HG03521 (cell line): ENCODE measurements around the gene IQCF2.
"Not testable (repeated sequence)": the region's sequence is repeated elsewhere in the genome, so short reads cannot be mapped to it uniquely, and the experiment has no call there.

Source experiments
- ATAC-seq: cut with Tn5 transposase; IDR thresholded peaks from one replicate; pipeline ENCODE4 v1.9.1; 2021; ENCODE audit warnings: mild to moderate bottlenecking, moderate library complexity; ENCODE audit not compliant: unreplicated experiment

IQCF2 gene

DNA sequence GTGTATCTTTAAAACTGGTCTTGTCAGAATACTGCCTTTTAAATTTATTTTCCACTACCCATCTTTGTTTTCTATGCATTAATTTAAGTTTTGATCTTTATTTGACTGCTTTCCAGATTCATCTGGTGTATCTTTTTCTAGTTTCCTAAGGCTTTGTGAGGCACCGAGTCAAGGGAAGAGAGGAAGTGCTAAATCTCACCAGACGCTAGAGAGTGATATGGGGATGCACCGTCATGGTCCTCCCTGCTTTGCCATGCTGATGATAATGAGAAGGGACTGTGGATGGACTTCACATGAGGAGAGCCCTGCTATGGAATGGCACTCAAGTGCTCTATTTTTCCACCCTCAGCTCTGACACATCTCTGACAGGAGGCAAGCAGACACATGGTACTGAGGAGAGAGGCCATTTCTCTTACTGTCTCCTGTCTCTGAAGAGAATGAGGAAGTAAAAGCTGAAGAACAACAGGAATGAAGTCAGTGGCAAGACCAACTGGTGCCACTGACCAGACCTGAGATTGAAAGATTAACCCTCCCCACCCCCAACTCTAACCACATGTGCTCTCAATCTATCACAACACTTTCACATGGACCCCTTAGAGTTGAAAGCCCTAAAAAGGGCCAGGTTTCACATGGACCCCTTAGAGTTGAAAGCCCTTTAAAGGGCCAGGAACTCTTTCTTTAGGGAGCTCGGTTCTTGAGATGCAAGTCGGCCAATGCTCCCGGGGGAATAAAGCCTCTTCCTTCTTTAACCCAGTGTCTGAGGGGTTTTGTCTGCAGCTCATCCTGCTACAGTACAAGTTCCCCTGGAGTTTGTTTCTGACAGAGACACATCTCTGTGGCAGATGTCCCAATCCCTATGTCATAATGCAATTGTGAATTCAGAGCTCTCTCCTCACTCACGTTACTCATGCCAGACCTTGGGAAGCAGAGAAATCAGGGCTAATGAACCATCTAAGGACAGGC, at the start of gene IQCF2:
Gene IQCF2, plus strand, starts transcription at position 913 of the 963 bp plus-strand sequence. CDS start 52 bp downstream, outside the sequence.
- no peak for ATAC-seq

GRCh38 chr3:51813539-51813938, 47.9 kb upstream of the IQCF2 start:
- ATAC-seq, result no peak

DNA sequence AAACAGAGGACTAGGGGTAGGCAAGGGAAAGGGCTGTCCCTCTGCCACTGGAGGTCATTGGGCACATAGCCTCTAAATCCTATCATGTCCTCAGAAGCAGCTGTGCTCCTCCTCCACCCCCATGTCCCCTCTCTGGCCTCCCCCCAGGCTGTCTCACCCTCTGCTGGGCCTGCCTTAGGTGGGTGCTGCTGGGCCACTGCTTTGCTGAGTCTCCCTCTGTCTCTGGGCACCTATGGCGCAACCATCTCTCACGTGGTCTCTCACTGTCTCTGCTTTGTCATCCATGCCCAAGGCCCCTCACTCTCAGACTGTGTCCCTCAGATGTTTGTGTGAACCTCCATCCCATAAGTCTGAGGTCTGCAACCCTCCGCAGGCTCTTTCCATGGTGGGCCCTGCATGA, 47.4 kb upstream of the IQCF2 start:
- no peak for ATAC-seq

DNA sequence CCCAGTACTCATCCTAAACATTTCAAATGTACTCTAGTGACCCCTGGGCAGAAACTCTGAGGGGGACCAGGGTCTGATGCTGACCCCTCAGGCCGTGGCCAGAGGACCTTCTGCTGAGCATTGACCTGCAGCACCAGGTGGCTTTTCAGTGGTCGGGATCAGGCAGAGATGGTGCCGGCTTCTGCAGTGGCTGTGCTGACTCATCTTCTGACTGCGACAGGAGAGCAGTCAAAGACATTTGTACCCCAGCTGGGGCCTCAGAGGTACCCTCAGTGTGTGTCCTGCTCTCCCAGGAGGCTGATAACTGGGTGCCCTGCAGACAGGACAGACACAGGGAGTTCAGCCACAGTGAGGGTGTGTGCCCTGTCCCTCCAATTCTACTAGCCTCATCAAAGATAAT, 45.8 kb upstream of the IQCF2 start:
- no peak for ATAC-seq

DNA sequence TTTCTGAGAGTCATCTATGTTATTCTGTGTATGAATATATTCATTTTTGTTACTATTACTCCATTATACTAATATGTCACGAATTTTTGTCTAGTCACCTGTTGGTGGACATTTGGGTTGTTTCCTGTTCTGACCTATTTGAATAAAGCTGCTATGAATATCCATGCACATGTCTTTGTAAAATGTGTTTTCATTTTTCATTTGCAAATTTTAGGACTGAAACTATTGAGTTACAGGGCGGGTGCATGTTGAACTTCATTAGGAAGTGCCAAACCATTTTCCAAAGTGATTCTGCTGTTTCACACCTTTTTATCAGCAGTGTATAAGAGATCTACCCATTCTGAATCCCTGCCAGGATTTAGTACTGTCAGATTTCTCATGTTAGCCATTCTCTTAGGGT, 44.7 kb upstream of the IQCF2 start:
- ATAC-seq, result no peak

- ATAC-seq, result no peak
Measured at GRCh38 chr3:51817375-51817774, 44.0 kb upstream of the IQCF2 start.

DNA sequence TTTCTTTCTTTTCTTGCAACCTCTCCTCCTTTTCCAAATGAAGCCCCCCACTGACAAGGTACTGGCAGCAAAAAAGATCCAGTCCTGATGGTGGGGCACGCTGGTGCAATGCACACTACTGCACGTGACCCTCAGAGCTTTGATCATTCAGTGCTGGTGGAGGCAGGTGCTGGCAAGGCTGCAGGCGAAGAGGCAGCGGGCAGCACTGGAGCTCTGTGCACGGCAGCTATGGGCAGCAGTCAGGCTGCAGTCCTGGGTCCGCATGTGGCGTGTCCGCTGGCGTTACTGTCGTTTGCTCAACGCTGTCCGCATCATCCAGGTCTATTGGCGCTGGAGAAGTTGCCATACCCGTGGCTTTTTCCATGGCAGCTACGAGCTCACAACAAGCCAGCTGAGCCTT, 42.3 kb upstream of the IQCF2 start:
- ATAC-seq, result no peak

- no peak for ATAC-seq
Measured at GRCh38 chr3:51819709-51820406, 41.6 kb upstream of the IQCF2 start.

DNA sequence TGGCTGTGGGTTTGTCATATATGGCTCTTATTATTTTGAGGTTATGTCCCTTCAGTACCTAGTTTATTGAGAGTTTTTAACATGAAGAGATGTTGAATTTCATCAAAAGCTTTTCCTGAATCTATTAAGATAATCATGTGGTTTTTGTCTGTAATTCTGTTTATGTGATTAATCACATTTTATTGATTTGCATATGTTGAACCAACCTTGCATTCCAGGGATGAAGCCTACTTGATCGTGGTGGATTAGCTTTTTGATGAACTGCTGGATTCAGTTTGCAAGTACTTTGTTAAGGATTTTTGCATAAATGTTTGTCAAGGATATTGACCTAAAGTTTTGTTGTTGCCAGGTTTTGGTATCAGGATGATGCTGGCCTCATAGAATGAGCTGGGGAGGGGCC, 33.1 kb upstream of the IQCF2 start:
- no peak for ATAC-seq

- no peak for ATAC-seq
Measured at GRCh38 chr3:51830345-51830744, 31.1 kb upstream of the IQCF2 start.

- no peak for ATAC-seq
Measured at GRCh38 chr3:51830836-51831385, 30.5 kb upstream of the IQCF2 start.

DNA sequence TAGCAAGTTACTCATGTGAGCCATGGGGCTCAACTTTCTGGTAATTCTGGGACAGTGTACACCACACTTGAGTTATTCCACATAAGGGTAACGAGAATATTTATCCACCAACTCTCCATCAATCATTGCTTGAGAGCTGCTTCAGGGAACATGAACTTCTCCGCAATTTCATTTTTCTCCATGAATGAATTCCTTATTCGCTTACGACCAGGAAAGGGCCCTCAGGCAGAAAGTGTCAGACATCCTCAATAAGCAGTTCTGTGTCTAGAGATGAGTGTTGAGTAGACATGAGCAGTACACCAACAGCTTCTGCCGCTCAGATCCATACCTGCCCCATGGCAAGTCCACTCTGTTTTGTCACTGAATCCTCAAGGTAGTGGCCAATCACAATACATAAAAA, 24.8 kb upstream of the IQCF2 start:
- no peak for ATAC-seq

DNA sequence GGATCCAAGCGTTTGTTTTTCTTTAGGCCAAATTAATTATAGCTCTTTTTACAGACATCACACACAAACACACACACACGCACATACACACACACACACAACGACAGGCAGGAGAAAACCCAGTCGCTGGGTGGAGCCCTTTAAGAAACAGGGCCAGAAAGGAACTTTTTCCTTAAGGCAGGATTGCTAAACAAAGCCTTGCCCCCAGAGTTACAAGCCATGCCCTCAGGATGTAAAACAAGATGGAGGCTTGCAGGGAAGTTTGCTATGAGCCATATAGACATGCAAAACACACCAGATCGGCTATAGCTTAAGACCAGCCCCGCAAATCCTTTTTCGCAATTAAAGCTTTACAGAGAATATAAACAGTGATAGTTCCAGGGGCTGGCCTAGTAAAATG, 16.3 kb upstream of the IQCF2 start:
- no peak for ATAC-seq

GRCh38 chr3:51855411-51855810, 6.0 kb upstream of the IQCF2 start:
- ATAC-seq, result not testable (repeated sequence)

GRCh38 chr3:51862886-51863285, 1.5 kb downstream of the IQCF2 start:
- ATAC-seq, result no peak

DNA sequence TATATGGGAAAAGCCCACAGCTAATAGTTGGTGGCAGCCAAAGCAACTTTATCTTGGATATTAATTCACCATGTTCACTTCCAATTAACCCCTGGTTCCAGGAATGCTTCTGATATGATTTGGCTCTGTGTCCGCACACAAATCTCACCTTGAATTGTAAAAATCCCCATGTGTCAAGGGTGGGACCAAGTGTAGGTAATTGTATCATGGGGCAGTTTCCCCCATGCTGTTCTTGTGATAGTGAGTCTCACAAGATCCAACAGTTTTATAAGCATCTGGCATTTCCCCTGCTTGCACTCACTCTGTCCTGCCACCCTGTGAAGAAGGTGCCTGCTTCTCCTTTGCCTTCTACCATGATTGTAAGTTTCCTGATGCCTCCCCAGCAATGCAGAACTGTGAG, 7.5 kb downstream of the IQCF2 start:
- not testable (repeated sequence) for ATAC-seq

GRCh38 chr3:51869304-51869703, 7.9 kb downstream of the IQCF2 start:
- no peak for ATAC-seq

DNA sequence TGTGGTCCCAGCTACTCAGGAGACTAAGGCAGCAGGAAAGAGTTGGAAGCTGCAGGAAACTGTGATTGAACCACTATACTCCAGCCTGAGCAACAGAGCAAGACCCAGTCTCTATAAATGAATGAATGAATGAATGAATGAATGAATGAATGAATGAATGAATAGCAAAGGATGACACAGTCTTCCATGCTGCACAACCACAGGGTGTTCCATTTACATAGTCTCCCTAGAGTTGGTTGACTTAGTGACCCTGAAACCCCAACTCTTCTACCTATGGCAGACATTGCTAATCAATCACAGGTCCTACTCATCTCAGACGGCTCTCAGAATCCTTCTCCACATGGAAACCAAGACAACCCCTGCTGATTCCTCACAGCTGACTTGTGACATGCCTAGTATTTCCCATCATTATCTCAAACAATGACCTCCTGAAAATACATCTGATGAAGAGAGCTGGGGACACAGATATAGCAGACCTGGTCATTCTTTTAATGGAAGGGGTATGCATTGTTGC, 11.9 kb downstream of the IQCF2 start:
- ATAC-seq, result no peak

- ATAC-seq, result no peak
Measured at GRCh38 chr3:51873876-51874275, 12.5 kb downstream of the IQCF2 start.

DNA sequence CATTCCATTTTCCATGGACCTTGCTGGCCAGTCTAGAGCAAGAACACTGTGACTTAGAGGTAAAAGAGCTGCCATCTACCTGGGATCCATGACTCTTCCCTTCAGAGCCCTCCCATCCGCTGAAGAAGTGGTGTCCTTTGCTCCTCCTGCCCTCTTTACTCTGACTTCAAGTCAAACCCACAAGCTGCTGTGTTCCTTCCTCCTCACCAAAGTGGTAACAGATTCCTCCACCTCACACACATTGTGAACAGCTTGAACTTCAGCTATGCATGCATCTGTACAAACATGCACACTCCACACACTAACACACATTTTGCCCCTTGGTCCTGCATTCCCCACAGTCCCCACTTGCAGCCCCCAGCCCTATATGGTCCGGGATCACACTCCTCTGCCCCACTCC, 13.0 kb downstream of the IQCF2 start:
- no peak for ATAC-seq

DNA sequence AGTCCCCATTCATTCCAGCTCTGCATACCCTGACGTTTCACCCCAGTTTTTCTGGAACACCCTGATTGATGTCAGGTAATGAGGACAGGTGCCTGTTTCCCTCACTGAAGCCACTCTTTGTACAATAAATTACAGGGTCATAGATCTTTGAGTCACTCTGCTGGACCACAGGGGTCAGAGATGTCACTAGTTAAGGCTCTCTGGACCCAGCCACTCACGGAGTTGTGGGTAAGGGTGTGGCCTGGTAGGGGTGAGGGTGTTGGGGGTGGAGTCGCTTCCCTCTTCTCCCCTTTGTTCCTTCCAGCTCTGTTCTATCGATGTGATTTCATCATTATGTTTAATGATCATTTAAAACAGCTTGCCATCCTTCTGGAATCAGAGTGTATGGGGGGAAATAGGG, 13.5 kb downstream of the IQCF2 start:
- ATAC-seq, result no peak

DNA sequence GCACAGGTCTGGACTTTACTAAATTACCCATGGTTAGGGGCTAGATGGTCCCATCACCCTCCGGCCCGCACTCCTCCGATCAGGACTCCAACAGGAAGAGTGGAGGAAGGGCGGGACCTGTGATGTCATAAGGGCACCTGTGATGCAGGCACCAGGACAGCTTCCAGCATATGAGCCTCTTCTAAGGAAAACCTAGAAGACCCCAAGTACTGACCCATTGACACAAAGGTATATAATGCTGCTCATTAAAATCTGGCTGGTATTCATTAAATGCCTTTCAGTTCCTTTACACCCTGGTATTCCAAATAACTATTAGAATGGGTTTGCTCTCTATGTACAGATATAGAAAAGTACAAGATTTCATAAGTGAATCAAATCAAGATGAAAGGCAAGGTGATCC, 14.1 kb downstream of the IQCF2 start, which contains the start of gene IQCF5:
Gene IQCF5, minus strand, starts transcription at position 101 of the 400 bp plus-strand sequence. Its CDS starts 70 bp downstream, at position 31.
- ATAC-seq, result no peak
